ENCODE data around the gene INPP4B. TPM values are rescaled to one million over a fixed set of nuclear protein-coding genes. Genes with fewer than 3 reads are reported as not detected.

Gene INPP4B
- total and polyA plus RNA-seq, 2 donors (not counting 1 experiment from before 2014, with no cell fraction given): 19.7 to 22.2 TPM

DNA sequence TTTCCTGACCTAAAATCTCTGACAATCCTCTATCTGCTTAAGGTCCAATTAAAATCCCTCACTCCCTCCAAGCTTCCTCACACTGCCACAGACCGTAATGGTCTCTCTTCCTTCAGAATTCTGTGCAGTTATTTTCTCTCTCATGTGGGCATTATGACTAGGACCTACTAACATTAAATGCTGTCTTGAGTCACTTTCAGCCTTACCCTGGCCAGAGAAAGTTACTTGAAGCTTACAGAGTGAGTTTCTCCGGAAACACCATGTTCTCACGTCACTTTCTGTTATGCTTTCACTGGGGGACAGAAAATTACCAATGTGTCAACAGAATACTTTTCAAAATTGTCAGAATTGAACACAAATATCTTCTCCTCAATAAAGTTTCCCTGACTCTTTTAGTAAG, 271.8 kb downstream of the INPP4B start:
- Histone ChIP-seq H3K4me1 (ENCODE audit: control insufficient read depth, extremely low read depth, insufficient read depth, low read length) (no peaks in the 10 kb centered on the region), H3K27ac (ENCODE audit: insufficient read depth, low read length) (no peak overlapping the region), H3K9me3 (ENCODE audit: control insufficient read depth, insufficient read depth, low read depth, low read length) (no peaks in the 10 kb centered on the region), H3K4me3 (replicated peaks in 1 of 4; ENCODE audit: control extremely low read depth in 1 of 4, insufficient read depth in 1 of 4, low read depth in 3 of 4, low read length in 4 of 4) (no peak overlapping the region), H3K36me3 (ENCODE audit: control insufficient read depth, insufficient read depth, low read length) (no peaks in the 10 kb centered on the region), H4K20me1 (ENCODE audit: control insufficient read depth, extremely low read depth, insufficient read depth, low read length) (no peaks in the 10 kb centered on the region), H3K9ac (ENCODE audit: insufficient read depth, low read length) (no peak overlapping the region), H3K27me3 (ENCODE audit: control insufficient read depth, insufficient read depth, low read length) (no peaks in the 10 kb centered on the region), H2AFZ (ENCODE audit: low read length) (no peak overlapping the region), H3K4me2 (ENCODE audit: extremely low read depth, insufficient read depth, low read length) (no peak overlapping the region), H3K79me2 (ENCODE audit: control insufficient read depth, insufficient read depth, low read length) (no peaks in the 10 kb centered on the region)
- no peak for TF ChIP-seq EZH2 (IDR thresholded peaks at IDR 0.05; ENCODE audit: low read length, missing control alignments)
- TF ChIP-seq, protein P1, sequence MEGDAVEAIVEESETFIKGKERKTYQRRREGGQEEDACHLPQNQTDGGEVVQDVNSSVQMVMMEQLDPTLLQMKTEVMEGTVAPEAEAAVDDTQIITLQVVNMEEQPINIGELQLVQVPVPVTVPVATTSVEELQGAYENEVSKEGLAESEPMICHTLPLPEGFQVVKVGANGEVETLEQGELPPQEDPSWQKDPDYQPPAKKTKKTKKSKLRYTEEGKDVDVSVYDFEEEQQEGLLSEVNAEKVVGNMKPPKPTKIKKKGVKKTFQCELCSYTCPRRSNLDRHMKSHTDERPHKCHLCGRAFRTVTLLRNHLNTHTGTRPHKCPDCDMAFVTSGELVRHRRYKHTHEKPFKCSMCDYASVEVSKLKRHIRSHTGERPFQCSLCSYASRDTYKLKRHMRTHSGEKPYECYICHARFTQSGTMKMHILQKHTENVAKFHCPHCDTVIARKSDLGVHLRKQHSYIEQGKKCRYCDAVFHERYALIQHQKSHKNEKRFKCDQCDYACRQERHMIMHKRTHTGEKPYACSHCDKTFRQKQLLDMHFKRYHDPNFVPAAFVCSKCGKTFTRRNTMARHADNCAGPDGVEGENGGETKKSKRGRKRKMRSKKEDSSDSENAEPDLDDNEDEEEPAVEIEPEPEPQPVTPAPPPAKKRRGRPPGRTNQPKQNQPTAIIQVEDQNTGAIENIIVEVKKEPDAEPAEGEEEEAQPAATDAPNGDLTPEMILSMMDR (conservative IDR thresholded peaks at IDR 0.05 in 1 of 2, IDR thresholded peaks at IDR 0.05 in 1 of 2; ENCODE audit: low read depth in 1 of 2, low read length in 2 of 2): no peak
- no peak for DNase-seq (ENCODE audit: low read depth in 2 of 2)

DNA sequence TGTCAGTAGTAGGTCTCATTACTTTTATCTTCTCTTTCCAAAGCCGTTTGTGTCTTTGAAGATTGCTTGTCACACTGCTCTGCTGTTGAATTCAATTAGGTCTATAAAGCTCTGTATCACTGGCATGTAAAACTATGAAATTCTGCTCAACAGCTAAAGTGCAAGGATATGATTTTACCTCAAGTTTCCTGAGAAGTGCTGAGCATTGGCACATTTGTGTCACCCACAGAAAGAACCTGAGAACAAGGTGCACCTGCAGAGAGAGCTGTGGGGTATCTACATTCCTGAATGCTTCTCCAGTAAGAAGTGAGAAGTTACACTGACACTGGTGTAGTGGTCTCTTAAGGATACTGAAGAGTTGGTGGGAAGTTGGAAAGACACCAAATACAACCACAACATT, 274.0 kb downstream of the INPP4B start:
- H3K79me2 ChIP-seq (ENCODE audit: control insufficient read depth, insufficient read depth, low read length): no peaks in the 10 kb centered on the region
- no peak overlapping the region for H3K9ac ChIP-seq (ENCODE audit: insufficient read depth, low read length)
- no peak overlapping the region for H3K27ac ChIP-seq (ENCODE audit: insufficient read depth, low read length)
- no peak for DNase-seq (ENCODE audit: low read depth in 2 of 2)
- no peaks in the 10 kb centered on the region for H3K27me3 ChIP-seq (ENCODE audit: control insufficient read depth, insufficient read depth, low read length)
- H3K4me3 ChIP-seq (replicated peaks in 1 of 4; ENCODE audit: control extremely low read depth in 1 of 4, insufficient read depth in 1 of 4, low read depth in 3 of 4, low read length in 4 of 4): no peak overlapping the region
- no peaks in the 10 kb centered on the region for H3K9me3 ChIP-seq (ENCODE audit: control insufficient read depth, insufficient read depth, low read depth, low read length)
- H2AFZ ChIP-seq (ENCODE audit: low read length): no peak overlapping the region
- no peaks in the 10 kb centered on the region for H3K4me1 ChIP-seq (ENCODE audit: control insufficient read depth, extremely low read depth, insufficient read depth, low read length)
- H3K4me2 ChIP-seq (ENCODE audit: extremely low read depth, insufficient read depth, low read length): no peak overlapping the region
- no peaks in the 10 kb centered on the region for H4K20me1 ChIP-seq (ENCODE audit: control insufficient read depth, extremely low read depth, insufficient read depth, low read length)
- no peaks in the 10 kb centered on the region for H3K36me3 ChIP-seq (ENCODE audit: control insufficient read depth, insufficient read depth, low read length)
- TF ChIP-seq EZH2 (IDR thresholded peaks at IDR 0.05; ENCODE audit: low read length, missing control alignments): no peak
- TF ChIP-seq, protein P1 (conservative IDR thresholded peaks at IDR 0.05 in 1 of 2, IDR thresholded peaks at IDR 0.05 in 1 of 2; ENCODE audit: low read depth in 1 of 2, low read length in 2 of 2): no peak

DNA sequence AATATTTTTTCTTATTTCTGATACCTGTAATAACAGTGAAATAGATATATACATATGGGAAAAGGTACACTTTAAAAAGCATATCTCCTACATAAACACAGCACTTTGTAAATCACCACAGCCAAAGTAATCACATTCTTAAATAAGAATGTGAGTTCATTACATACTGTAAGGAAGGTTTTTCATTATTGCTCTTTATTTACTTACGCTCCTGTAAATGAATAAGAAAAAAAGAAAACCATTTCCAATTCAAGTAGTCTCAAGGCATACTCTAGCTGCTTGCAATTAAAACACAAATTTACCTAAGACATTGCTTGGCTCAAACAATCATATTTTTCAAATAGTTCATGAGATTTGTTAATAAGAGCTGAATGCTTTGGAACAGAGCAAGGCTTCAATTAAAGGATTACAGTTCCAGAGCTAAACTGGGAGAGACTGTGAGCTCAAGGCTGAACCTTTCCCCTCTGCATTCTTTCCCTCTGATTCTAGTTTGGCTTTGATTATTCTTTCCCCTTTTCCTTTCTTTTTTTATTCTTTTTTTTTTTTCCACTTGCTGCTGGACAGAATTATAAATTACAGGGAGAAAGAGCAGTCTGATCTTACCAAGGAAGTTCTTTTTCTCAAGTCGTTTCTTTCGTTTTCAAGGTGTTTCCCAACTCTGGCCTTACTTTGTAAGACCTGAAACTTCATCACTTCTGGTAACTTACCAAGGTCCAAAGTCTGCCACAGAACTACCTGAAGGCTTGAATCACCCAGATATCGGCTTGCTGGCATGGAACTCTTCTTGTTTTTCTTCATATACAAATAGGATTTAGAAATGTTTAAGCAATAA, 278.3 kb downstream of the INPP4B start:
- TF ChIP-seq EZH2 (IDR thresholded peaks at IDR 0.05; ENCODE audit: low read length, missing control alignments): no peak
- TF ChIP-seq, protein P1 (conservative IDR thresholded peaks at IDR 0.05 in 1 of 2, IDR thresholded peaks at IDR 0.05 in 1 of 2; ENCODE audit: low read depth in 1 of 2, low read length in 2 of 2): no peak
- H3K36me3 ChIP-seq (ENCODE audit: control insufficient read depth, insufficient read depth, low read length): no peaks in the 10 kb centered on the region
- H3K27me3 ChIP-seq (ENCODE audit: control insufficient read depth, insufficient read depth, low read length): no peaks in the 10 kb centered on the region
- H2AFZ ChIP-seq (ENCODE audit: low read length): no peak overlapping the region
- H3K4me1 ChIP-seq (ENCODE audit: control insufficient read depth, extremely low read depth, insufficient read depth, low read length): no peaks in the 10 kb centered on the region
- H3K27ac ChIP-seq (ENCODE audit: insufficient read depth, low read length): no peak overlapping the region
- DNase-seq (ENCODE audit: low read depth in 2 of 2): peak; percentile 23 to 67
- no peaks in the 10 kb centered on the region for H3K9me3 ChIP-seq (ENCODE audit: control insufficient read depth, insufficient read depth, low read depth, low read length)
- no peaks in the 10 kb centered on the region for H3K79me2 ChIP-seq (ENCODE audit: control insufficient read depth, insufficient read depth, low read length)
- peak overlapping the region; percentile 76 for H3K4me2 ChIP-seq (ENCODE audit: extremely low read depth, insufficient read depth, low read length)
- H4K20me1 ChIP-seq (ENCODE audit: control insufficient read depth, extremely low read depth, insufficient read depth, low read length): no peaks in the 10 kb centered on the region
- H3K9ac ChIP-seq (ENCODE audit: insufficient read depth, low read length): no peak overlapping the region
- H3K4me3 ChIP-seq (replicated peaks in 1 of 4; ENCODE audit: control extremely low read depth in 1 of 4, insufficient read depth in 1 of 4, low read depth in 3 of 4, low read length in 4 of 4): peak overlapping the region in 2 of 4 experiments; percentile 9 to 30

Measured in fibroblast of lung (primary cell).